CD4-positive, CD25-positive, alpha-beta regulatory T cell (primary cell): ENCODE measurements around the gene DYNC2H1. TPM values are rescaled to one million over a fixed set of nuclear protein-coding genes. Genes with fewer than 3 reads are reported as not detected.

Source experiments
- ATAC-seq, 2 donors: fragments of 150-1000 bp; cut with Tn5 transposase; one replicate each; pipeline ENCODE4 v1.10.0; 2021; ENCODE audit warnings: low read depth in 2 of 2, moderate number of reproducible peaks in 2 of 2, moderate library complexity in 1 of 2
- DNase-seq, 3 donors: peaks; one replicate each; pipeline versions ENCODE4 v3.0.0 to v3.0.0-alpha.2; 2012 to 2022; ENCODE audit warnings: mixed read lengths in 1 of 3
- H3K27ac ChIP-seq: one replicate; pipeline ENCODE4 v1.7.0; 2013; ENCODE audit warnings: mild to moderate bottlenecking, low read length; ENCODE audit not compliant: insufficient read depth, poor library complexity, severe bottlenecking
- H3K27me3 ChIP-seq: one replicate; pipeline ENCODE4 v1.7.0; 2013; ENCODE audit warnings: low read length; ENCODE audit not compliant: control insufficient read depth, insufficient read depth
- H3K36me3 ChIP-seq: one replicate; pipeline ENCODE4 v1.7.0; 2013; ENCODE audit warnings: mild to moderate bottlenecking, low read length, moderate library complexity; ENCODE audit not compliant: control insufficient read depth, insufficient read depth
- H3K4me1 ChIP-seq: 2 replicates; pipeline ENCODE4 v1.7.0; 2013; ENCODE audit warnings: mild to moderate bottlenecking, low read length; ENCODE audit not compliant: insufficient read depth, control insufficient read depth, poor library complexity, severe bottlenecking
- H3K4me3 ChIP-seq: one replicate; pipeline ENCODE4 v1.7.0; 2013; ENCODE audit warnings: low read depth, mild to moderate bottlenecking, low read length, moderate library complexity
- H3K9me3 ChIP-seq, 2 experiments: 1 replicate in 1 of 2; 2 replicates in 1 of 2; pipeline ENCODE4 v1.7.0; 2013; ENCODE audit warnings: low read length in 2 of 2, mild to moderate bottlenecking in 1 of 2, moderate library complexity in 1 of 2; ENCODE audit not compliant: control insufficient read depth in 2 of 2
- H3K27ac Mint-ChIP-seq, 3 donors: one replicate each; pipeline ENCODE4 v1.8.0; 2020 to 2022; ENCODE audit warnings: mild to moderate bottlenecking in 3 of 3, mixed read lengths in 3 of 3, moderate library complexity in 2 of 3
- H3K27me3 Mint-ChIP-seq: one replicate; pipeline ENCODE4 v1.8.0; 2022; ENCODE audit warnings: mild to moderate bottlenecking, mixed read lengths
- H3K36me3 Mint-ChIP-seq: one replicate; pipeline ENCODE4 v1.8.0; 2020; ENCODE audit warnings: mixed read lengths
- H3K4me1 Mint-ChIP-seq, 4 donors: one replicate each; pipeline ENCODE4 v1.8.0; 2020 to 2022; ENCODE audit warnings: mixed read lengths in 4 of 4, mild to moderate bottlenecking in 1 of 4
- H3K4me3 Mint-ChIP-seq, 4 donors: one replicate each; pipeline ENCODE4 v1.8.0; 2020 to 2022; ENCODE audit warnings: mild to moderate bottlenecking in 4 of 4, mixed read lengths in 4 of 4, moderate library complexity in 3 of 4
- H3K9me3 Mint-ChIP-seq, 7 donors: one replicate each; pipeline ENCODE4 v1.8.0; 2020 to 2022; ENCODE audit warnings: mixed read lengths in 7 of 7, mild to moderate bottlenecking in 3 of 7, moderate library complexity in 2 of 7
- polyA plus RNA-seq, 4 donors: library from polyadenylated mRNA; unstranded; fragments of 300-500 nt; fragmentation: Illumina TruSeq; gene quantifications; one replicate each; pipeline ENCODE4 v1.2.3, GENCODE V29; 2021
- total RNA-seq: library from RNA; stranded (reverse); gene quantifications from one replicate; pipeline ENCODE4 v1.2.3, GENCODE V29; 2022

The DYNC2H1 gene
- total and polyA plus RNA-seq, 5 donors from 2014 or later, result 0.10 to 1.8 (median 0.18) TPM

DNA sequence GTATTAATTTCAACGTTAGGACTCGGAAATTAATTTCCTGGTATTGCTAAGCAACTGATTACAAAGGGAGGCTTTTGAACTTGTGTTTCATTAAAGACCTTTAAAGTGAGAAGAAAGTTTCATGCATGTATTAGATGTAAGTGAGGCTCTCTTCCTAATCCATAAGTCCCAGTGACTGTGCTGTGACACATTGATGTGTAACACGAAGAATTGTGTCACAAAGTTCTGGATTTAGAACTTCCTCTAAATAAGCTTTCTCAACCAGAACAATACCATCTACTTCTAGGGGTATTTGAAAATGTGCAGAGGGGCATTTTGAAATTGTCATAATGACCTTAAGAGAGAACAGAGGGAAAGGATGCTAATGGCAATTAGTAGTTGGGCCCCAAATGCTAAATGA is 31.7 kb upstream of the DYNC2H1 start:
- Histone ChIP-seq H3K27ac (no peak overlapping the region), H3K9me3 (no peaks in the 10 kb centered on the region), H3K36me3 (peaks cover 40% of the 10 kb centered on the region), H3K4me3 (no peak overlapping the region), H3K27me3 (no peaks in the 10 kb centered on the region), H3K4me1 (no peaks in the 10 kb centered on the region)
- Mint-ChIP-seq H3K27ac (peak overlapping the region in 1 of 3 donors; percentile 6), H3K4me3 (no peak overlapping the region), H3K27me3 (no peaks in the 10 kb centered on the region), H3K4me1 (peaks cover 6 to 17% (median 9%) of the 10 kb centered on the region in 4 donors), H3K36me3 (peaks cover 49% of the 10 kb centered on the region), H3K9me3 (no peaks in the 10 kb centered on the region)
- no peak for ATAC-seq
- no peak for DNase-seq

DNA sequence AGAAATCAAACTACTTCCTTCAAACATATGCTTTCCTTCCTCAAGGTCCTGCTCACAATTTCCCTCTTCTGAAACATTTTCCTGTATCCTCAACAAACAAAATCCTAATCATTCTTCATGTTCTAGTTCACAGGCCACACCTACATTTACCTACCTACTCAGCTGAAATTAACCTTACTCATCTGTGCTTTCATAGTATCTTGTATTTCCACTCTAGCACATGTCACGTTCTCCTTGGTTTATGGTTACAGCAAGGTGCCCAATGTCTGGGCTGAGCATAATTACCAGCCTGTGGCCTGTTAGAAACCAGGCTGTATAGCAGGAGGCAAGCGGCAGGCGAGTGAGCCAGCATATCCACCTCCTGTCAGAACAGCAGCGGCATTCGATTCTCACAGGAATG is 30.5 kb upstream of the DYNC2H1 start:
- Mint-ChIP-seq H3K27ac (peak overlapping the region in 2 of 3 donors; percentile 6 to 15), H3K27me3 (no peaks in the 10 kb centered on the region), H3K4me1 (peaks cover 0 to 9% (median 4%) of the 10 kb centered on the region in 4 donors), H3K4me3 (no peak overlapping the region), H3K36me3 (peaks cover 47% of the 10 kb centered on the region), H3K9me3 (no peaks in the 10 kb centered on the region)
- DNase-seq, result no peak
- peaks cover 43% of the 10 kb centered on the region for H3K36me3 ChIP-seq
- H3K9me3 ChIP-seq, result no peaks in the 10 kb centered on the region
- H3K4me1 ChIP-seq, result no peaks in the 10 kb centered on the region
- H3K27ac ChIP-seq, result no peak overlapping the region
- no peak overlapping the region for H3K4me3 ChIP-seq
- ATAC-seq, result no peak
- no peaks in the 10 kb centered on the region for H3K27me3 ChIP-seq

DNA sequence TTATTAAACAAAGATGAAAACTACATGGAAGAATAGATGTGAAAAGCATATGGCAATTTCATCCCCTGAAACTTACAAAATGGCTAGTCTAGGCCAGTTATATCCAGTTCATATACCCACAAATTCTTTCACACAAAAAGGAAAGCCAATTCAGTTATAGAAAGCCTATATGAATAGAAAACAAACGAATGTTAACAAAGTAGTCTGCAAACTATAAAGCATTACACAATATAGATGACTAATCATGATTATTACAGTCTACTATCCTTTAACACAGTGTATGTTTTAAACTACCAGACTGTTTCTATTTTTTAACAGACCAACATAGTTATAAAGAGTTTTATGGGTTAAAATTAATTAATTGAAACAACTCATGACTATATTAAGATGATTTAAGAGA is 29.4 kb upstream of the DYNC2H1 start:
- no peak overlapping the region for H3K27ac ChIP-seq
- no peak overlapping the region for H3K4me3 ChIP-seq
- H3K27me3 Mint-ChIP-seq, result no peaks in the 10 kb centered on the region
- peaks cover 44% of the 10 kb centered on the region for H3K36me3 ChIP-seq
- ATAC-seq (no peak), DNase-seq (no peak)
- peaks cover 0 to 12% (median 8%) of the 10 kb centered on the region in 4 donors for H3K4me1 Mint-ChIP-seq
- no peak overlapping the region for H3K27ac Mint-ChIP-seq
- no peaks in the 10 kb centered on the region for H3K4me1 ChIP-seq
- no peaks in the 10 kb centered on the region for H3K9me3 Mint-ChIP-seq
- no peak overlapping the region for H3K4me3 Mint-ChIP-seq
- peaks cover 47% of the 10 kb centered on the region for H3K36me3 Mint-ChIP-seq
- no peaks in the 10 kb centered on the region for H3K9me3 ChIP-seq
- H3K27me3 ChIP-seq, result no peaks in the 10 kb centered on the region

DNA sequence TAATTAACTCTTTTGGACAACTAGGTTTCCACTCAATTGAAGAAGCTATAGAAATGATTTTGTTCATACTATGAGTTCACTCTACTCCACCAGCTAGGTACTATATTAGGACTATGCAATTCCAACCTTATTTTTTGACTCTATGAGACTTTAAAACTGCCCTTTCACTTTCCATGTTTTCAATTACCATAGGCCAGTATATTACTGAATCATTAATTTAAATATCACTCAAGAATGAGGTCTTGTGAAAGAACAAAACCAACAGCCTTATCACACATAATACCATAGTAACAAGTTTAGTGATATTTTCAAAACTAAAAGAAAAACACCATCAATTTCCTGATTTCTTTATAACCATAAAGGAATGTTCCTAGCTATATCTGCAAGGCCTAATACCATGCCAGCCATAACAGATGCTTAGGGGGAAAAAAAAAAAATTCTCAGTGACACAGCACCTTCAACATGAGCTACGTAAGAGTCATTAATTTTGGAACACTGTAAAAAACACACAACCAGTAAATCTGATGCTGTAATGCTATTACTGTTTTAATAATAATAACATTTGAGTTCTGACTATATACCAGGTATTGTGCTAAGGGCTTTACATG is 23.4 kb upstream of the DYNC2H1 start:
- Histone ChIP-seq H3K4me3 (no peak overlapping the region), H3K4me1 (peaks cover 16% of the 10 kb centered on the region), H3K36me3 (peaks cover 12% of the 10 kb centered on the region), H3K27ac (no peak overlapping the region), H3K27me3 (no peaks in the 10 kb centered on the region), H3K9me3 (no peaks in the 10 kb centered on the region)
- ATAC-seq (no peak), DNase-seq (no peak)
- H3K27ac Mint-ChIP-seq, result peak overlapping the region in 1 of 3 donors; percentile 85
- H3K4me3 Mint-ChIP-seq, result no peak overlapping the region
- H3K4me1 Mint-ChIP-seq, result peaks cover 22 to 39% (median 28%) of the 10 kb centered on the region in 4 donors
- no peaks in the 10 kb centered on the region for H3K27me3 Mint-ChIP-seq
- peaks cover 17% of the 10 kb centered on the region for H3K36me3 Mint-ChIP-seq
- no peaks in the 10 kb centered on the region for H3K9me3 Mint-ChIP-seq

- no peak for ATAC-seq
- no peaks in the 10 kb centered on the region for H3K9me3 Mint-ChIP-seq
Observed at GRCh38 chr11:103086461-103086860, 22.8 kb upstream of the DYNC2H1 start.

GRCh38 chr11:103091064-103091800 is 18.0 kb upstream of the DYNC2H1 start:
- DNase-seq (peak in 2 of 3 donors; percentile 10 to 57), ATAC-seq (peak; percentile 32 to 39)
- no peaks in the 10 kb centered on the region for H3K9me3 ChIP-seq
- H3K27me3 ChIP-seq, result peaks cover 27% of the 10 kb centered on the region
- Mint-ChIP-seq H3K9me3 (peaks cover 0 to 3% (median 0%) of the 10 kb centered on the region in 7 donors), H3K27me3 (peaks cover 35% of the 10 kb centered on the region), H3K36me3 (peaks cover 10% of the 10 kb centered on the region), H3K27ac (peak overlapping the region; percentile 45 to 95 (median 91)), H3K4me3 (peak overlapping the region; percentile 86 to 97 (median 94)), H3K4me1 (peaks cover 10 to 43% (median 28%) of the 10 kb centered on the region in 4 donors)
- H3K4me1 ChIP-seq, result peaks cover 28% of the 10 kb centered on the region
- peak overlapping the region; percentile 94 for H3K4me3 ChIP-seq
- H3K36me3 ChIP-seq, result no peaks in the 10 kb centered on the region
- H3K27ac ChIP-seq, result peak overlapping the region; percentile 85

More at GRCh38 chr11:103086461-103086860, 22.8 kb upstream of the DYNC2H1 start:
- Histone ChIP-seq H3K4me3 (no peak overlapping the region), H3K36me3 (peaks cover 6% of the 10 kb centered on the region), H3K9me3 (no peaks in the 10 kb centered on the region), H3K27me3 (no peaks in the 10 kb centered on the region), H3K4me1 (peaks cover 22% of the 10 kb centered on the region), H3K27ac (no peak overlapping the region)
- Mint-ChIP-seq H3K27ac (no peak overlapping the region), H3K4me1 (peaks cover 22 to 43% (median 31%) of the 10 kb centered on the region in 4 donors), H3K36me3 (peaks cover 17% of the 10 kb centered on the region), H3K27me3 (no peaks in the 10 kb centered on the region), H3K4me3 (no peak overlapping the region)
- DNase-seq, result no peak

DNA sequence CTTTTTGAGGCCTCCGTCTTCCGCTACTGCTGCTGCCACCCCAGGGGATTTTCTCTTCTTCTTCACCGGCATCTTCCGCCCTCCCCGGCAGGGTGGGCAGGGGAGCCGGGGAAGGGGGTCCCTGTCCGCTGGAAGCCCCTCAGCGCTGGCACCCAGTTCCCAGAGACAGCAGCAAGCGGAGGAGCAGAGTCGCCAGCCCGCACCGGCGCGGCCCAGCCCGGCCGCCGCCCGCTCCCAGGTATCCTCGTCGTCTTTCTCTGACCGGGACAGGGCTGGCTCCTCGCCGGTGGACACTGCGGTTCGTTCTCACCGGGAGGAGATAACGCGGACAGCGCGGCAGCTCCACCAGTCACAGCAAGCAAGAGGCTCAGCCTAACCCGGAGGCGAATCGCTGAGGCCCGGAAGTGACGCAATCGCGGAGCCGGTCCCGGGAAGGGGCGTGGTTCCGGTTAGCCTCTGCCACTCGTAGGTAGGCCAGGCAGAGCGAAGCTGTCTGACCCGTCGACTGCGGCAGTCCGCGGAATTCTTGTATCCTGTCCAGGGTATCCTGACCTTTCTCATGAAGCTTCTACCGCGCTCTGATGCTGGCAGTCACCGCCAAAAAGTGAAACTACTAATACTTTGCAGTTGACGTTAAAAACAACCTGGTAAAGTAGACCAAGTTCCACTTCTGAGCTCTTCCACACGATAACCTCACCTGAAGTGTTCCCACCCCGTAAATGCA is 17.3 kb upstream of the DYNC2H1 start, which contains the start of gene DCUN1D5:
Gene DCUN1D5, minus strand, starts transcription at position 360 of the 724 bp plus-strand sequence. Its CDS starts 288 bp downstream, at position 72.
- Histone ChIP-seq H3K27ac (peak within 1 kb of the TSS; percentile 85), H3K27me3 (peaks cover 32% of the 10 kb centered on the region), H3K4me1 (peaks cover 28% of the 10 kb centered on the region), H3K9me3 (no peaks in the 10 kb centered on the region), H3K36me3 (no peaks in the 10 kb centered on the region), H3K4me3 (peak within 1 kb of the TSS; percentile 94)
- ATAC-seq (peak; percentile 97 to 98), DNase-seq (peak; percentile 93 to 96 (median 93))
- H3K4me3 Mint-ChIP-seq, result peak within 1 kb of the TSS; percentile 86 to 97 (median 94)
- peak within 1 kb of the TSS; percentile 91 to 95 (median 95) for H3K27ac Mint-ChIP-seq
- H3K36me3 Mint-ChIP-seq, result peaks cover 10% of the 10 kb centered on the region
- peaks cover 0 to 3% (median 0%) of the 10 kb centered on the region in 7 donors for H3K9me3 Mint-ChIP-seq
- H3K4me1 Mint-ChIP-seq, result peaks cover 10 to 38% (median 25%) of the 10 kb centered on the region in 4 donors
- peaks cover 42% of the 10 kb centered on the region for H3K27me3 Mint-ChIP-seq
